Astrocyte (in vitro differentiated cells and primary cell): Measurements from ENCODE around the gene WDR11. TPM values are rescaled to one million over a fixed set of nuclear protein-coding genes. Genes with fewer than 3 reads are reported as not detected.

ENCODE experiments used
- DNase-seq: peaks from one replicate; pipeline ENCODE4 v3.0.0-alpha.2; 2010; ENCODE audit warnings: low read depth
- FAIRE-seq: peaks from 2 replicates; lab custom pipeline; 2011; peaks lifted over from hg19 to GRCh38; lab: Jason Lieb, UNC
- H2AFZ ChIP-seq: 2 replicates; pipeline ENCODE4 v1.6.0; 2012; ENCODE audit warnings: low read depth, low read length, inconsistent platforms
- H3K27ac ChIP-seq: 2 replicates; pipeline ENCODE4 v1.5.1; 2011; ENCODE audit warnings: low read depth, low read length, inconsistent platforms
- H3K27me3 ChIP-seq: 2 replicates; pipeline ENCODE4 v1.6.0; 2011; ENCODE audit warnings: low read length, inconsistent platforms; ENCODE audit not compliant: insufficient read depth
- H3K36me3 ChIP-seq: 2 replicates; pipeline ENCODE4 v1.5.1; 2011; ENCODE audit warnings: low read length, inconsistent platforms; ENCODE audit not compliant: insufficient read depth
- H3K4me1 ChIP-seq: 2 replicates; pipeline ENCODE4 v1.5.1; 2011; ENCODE audit warnings: low read length, inconsistent platforms; ENCODE audit not compliant: insufficient read depth
- H3K4me2 ChIP-seq: 2 replicates; pipeline ENCODE4 v1.6.0; 2012; ENCODE audit warnings: low read length, inconsistent platforms
- H3K4me3 ChIP-seq: 2 replicates; pipeline ENCODE4 v1.5.1; 2011; ENCODE audit warnings: low read depth, mild to moderate bottlenecking, low read length, inconsistent platforms; ENCODE audit not compliant: insufficient read depth
- H3K79me2 ChIP-seq: 2 replicates; pipeline ENCODE4 v1.6.0; 2012; ENCODE audit warnings: mild to moderate bottlenecking, low read length, inconsistent platforms; ENCODE audit not compliant: insufficient read depth
- H3K9ac ChIP-seq: 2 replicates; pipeline ENCODE4 v1.6.0; 2012; ENCODE audit warnings: mild to moderate bottlenecking, low read length, inconsistent platforms
- H3K9me3 ChIP-seq: 2 replicates; pipeline ENCODE4 v1.5.1; 2012; ENCODE audit warnings: low read depth, mild to moderate bottlenecking, low read length, inconsistent platforms; ENCODE audit not compliant: insufficient read depth
- H4K20me1 ChIP-seq: 2 replicates; pipeline ENCODE4 v1.6.0; 2012; ENCODE audit warnings: low read length, inconsistent platforms; ENCODE audit not compliant: insufficient read depth
- H3K27ac Mint-ChIP-seq: one replicate; pipeline ENCODE4 v1.8.0; 2021; ENCODE audit warnings: mild to moderate bottlenecking, mixed read lengths; ENCODE audit not compliant: unreplicated experiment
- H3K27me3 Mint-ChIP-seq: one replicate; pipeline ENCODE4 v1.8.0; 2021; ENCODE audit warnings: low read depth, mixed read lengths; ENCODE audit not compliant: unreplicated experiment
- H3K36me3 Mint-ChIP-seq: one replicate; pipeline ENCODE4 v1.8.0; 2021; ENCODE audit warnings: low read depth, mixed read lengths; ENCODE audit not compliant: unreplicated experiment
- H3K4me1 Mint-ChIP-seq: one replicate; pipeline ENCODE4 v1.8.0; 2021; ENCODE audit warnings: low read depth, mixed read lengths; ENCODE audit not compliant: unreplicated experiment
- H3K4me3 Mint-ChIP-seq: one replicate; pipeline ENCODE4 v1.8.0; 2021; ENCODE audit warnings: mild to moderate bottlenecking, moderate library complexity, mixed read lengths; ENCODE audit not compliant: unreplicated experiment
- H3K9me3 Mint-ChIP-seq: one replicate; pipeline ENCODE4 v1.8.0; 2021; ENCODE audit warnings: mild to moderate bottlenecking, mixed read lengths; ENCODE audit not compliant: unreplicated experiment
- CTCF ChIP-seq: IDR thresholded peaks from 2 replicates; pipeline ENCODE4 v1.5.1; 2011; ENCODE audit warnings: low read depth, mild to moderate bottlenecking, inconsistent platforms, low read length, moderate library complexity; ENCODE audit not compliant: insufficient read depth
- EZH2 ChIP-seq: IDR thresholded peaks from 2 replicates; pipeline ENCODE4 v1.6.1; 2012; ENCODE audit warnings: mild to moderate bottlenecking, low read length, inconsistent platforms; ENCODE audit not compliant: insufficient read depth
- total RNA-seq: library from RNA; stranded (reverse); gene quantifications from 2 replicates; pipeline ENCODE4 v1.2.1, GENCODE V29; 2021

WDR11 gene
- total RNA-seq, 1 donor from 2014 or later, result 55.8 TPM

DNA sequence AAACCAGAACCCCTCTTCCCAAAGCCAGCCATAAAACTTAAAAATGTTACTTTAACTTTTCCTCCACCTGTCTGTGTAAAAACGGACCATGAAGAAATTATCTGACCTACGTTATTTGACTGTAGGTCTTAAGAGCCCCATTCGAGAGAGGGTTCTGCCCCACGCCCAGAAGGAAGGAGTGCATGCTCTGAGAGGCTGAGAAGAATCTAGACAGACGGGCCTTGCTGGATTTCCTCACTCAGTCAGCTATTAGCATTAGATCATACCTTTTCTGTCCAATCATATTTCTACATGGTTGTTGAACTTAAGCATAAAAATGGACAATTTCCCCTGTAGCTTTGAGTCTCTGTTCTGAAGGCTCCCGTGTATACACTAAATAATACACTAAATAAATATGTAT lies 38.1 kb upstream of the WDR11 start:
- TF ChIP-seq CTCF, result no peak
- TF ChIP-seq EZH2, result no peak
- Histone ChIP-seq H3K27ac (no peak overlapping the region), H3K4me3 (no peak overlapping the region), H4K20me1 (no peaks in the 10 kb centered on the region), H3K9me3 (no peaks in the 10 kb centered on the region), H2AFZ (no peak overlapping the region), H3K79me2 (no peaks in the 10 kb centered on the region), H3K4me1 (no peaks in the 10 kb centered on the region), H3K36me3 (no peaks in the 10 kb centered on the region), H3K4me2 (no peak overlapping the region), H3K27me3 (peaks cover 2% of the 10 kb centered on the region), H3K9ac (no peak overlapping the region)
- FAIRE-seq (no peak), DNase-seq (no peak)
- Mint-ChIP-seq H3K27ac (no peak overlapping the region), H3K4me1 (peaks cover under 1% of the 10 kb centered on the region), H3K4me3 (no peak overlapping the region), H3K9me3 (no peaks in the 10 kb centered on the region), H3K27me3 (peaks cover 12% of the 10 kb centered on the region), H3K36me3 (no peaks in the 10 kb centered on the region)

DNA sequence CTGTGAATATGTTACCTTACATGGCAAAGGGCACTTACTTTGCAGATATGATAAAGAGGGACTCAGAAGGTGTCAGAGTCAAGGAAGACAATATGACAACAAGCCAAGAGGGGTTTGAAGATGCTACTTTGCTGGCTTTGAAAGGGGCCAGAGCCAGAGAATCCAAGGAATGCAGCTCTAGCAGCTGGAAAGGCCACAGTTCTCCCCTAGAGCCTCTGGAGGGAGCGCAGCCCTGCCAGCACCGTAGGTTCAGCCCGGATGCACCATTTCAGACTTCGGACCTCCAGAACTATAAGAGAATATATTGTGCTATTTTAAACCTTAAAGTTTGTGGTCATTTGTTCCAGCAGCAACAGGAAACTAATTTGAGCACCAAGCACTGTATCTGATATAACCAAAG lies 32.9 kb upstream of the WDR11 start:
- H3K4me2 ChIP-seq, result no peak overlapping the region
- H2AFZ ChIP-seq, result no peak overlapping the region
- H3K36me3 ChIP-seq, result no peaks in the 10 kb centered on the region
- no peak overlapping the region for H3K9ac ChIP-seq
- Mint-ChIP-seq H3K4me1 (peaks cover 10% of the 10 kb centered on the region), H3K27ac (no peak overlapping the region), H3K9me3 (no peaks in the 10 kb centered on the region), H3K36me3 (no peaks in the 10 kb centered on the region), H3K4me3 (no peak overlapping the region), H3K27me3 (peaks cover 4% of the 10 kb centered on the region)
- no peaks in the 10 kb centered on the region for H3K4me1 ChIP-seq
- DNase-seq, result no peak
- no peaks in the 10 kb centered on the region for H3K79me2 ChIP-seq
- no peak overlapping the region for H3K4me3 ChIP-seq
- no peaks in the 10 kb centered on the region for H3K9me3 ChIP-seq
- TF ChIP-seq EZH2 (no peak), CTCF (no peak)
- H4K20me1 ChIP-seq, result no peaks in the 10 kb centered on the region
- no peaks in the 10 kb centered on the region for H3K27me3 ChIP-seq
- no peak overlapping the region for H3K27ac ChIP-seq
- FAIRE-seq, result no peak

- Histone ChIP-seq H3K27me3 (no peaks in the 10 kb centered on the region), H3K36me3 (no peaks in the 10 kb centered on the region), H3K79me2 (no peaks in the 10 kb centered on the region), H3K4me2 (no peak overlapping the region), H2AFZ (no peak overlapping the region), H3K9ac (no peak overlapping the region), H3K9me3 (no peaks in the 10 kb centered on the region), H4K20me1 (no peaks in the 10 kb centered on the region), H3K4me3 (no peak overlapping the region), H3K27ac (no peak overlapping the region), H3K4me1 (no peaks in the 10 kb centered on the region)
- TF ChIP-seq EZH2, result no peak
- no peak for TF ChIP-seq CTCF
- Mint-ChIP-seq H3K4me1 (peaks cover 13% of the 10 kb centered on the region), H3K27ac (no peak overlapping the region), H3K27me3 (peaks cover 4% of the 10 kb centered on the region), H3K4me3 (no peak overlapping the region), H3K36me3 (no peaks in the 10 kb centered on the region), H3K9me3 (no peaks in the 10 kb centered on the region)
- DNase-seq (peak; percentile 49), FAIRE-seq (no peak)
Measured at GRCh38 chr10:120819366-120819765, 31.8 kb upstream of the WDR11 start.
